ENCODE measurements around the gene PXN. TPM values are rescaled to one million over a fixed set of nuclear protein-coding genes. Genes with fewer than 3 reads are reported as not detected.

Gene PXN
- total and polyA plus RNA-seq, 2 of the 13 experiments (the other 11 are each of a cell fraction or from before 2014, with no cell fraction given) = 13.6 to 14.2 TPM

DNA sequence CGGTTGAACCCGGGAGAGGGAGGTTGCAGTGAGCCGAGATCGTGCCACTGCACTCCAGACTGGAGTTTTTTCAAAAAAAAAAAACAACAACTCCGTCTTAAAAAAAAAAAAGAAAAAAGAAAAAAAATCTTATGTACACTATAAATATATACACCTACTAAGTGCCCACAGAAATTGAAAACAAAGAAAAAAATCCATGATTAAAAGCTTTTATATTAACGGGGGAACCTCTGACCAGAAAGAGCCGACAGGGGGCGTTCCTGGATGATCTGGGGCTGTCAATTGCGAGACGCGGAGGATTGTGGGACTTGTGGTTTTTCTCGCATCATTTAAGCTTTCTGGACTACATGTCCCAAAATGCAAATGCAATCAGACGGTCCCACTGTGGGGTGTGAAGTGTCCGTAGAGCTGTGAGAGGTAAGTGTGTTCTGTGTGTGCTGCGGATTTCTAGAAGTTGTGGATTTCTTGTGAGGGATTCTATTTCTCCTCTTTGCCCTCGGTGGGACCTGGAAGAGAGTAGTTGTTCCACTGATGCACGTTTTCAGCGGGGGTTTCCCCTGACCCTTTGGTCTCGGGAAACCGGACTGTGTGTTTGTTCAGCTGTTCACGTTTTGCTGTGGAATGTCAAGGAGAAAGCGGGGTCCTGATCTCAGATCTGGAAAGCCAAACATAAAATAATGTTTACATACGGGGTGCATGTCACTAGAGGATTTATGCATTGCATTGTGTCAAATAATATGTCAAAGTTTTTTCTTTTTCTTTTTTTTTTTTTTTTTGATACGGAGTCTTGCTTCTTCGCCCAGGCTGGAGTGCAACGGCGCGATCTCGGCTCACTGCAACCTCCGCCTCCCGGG is 36.7 kb upstream of the PXN start, which contains the start of gene SIRT4:
SIRT4 (plus strand) TSS at position 360 of the 854 bp plus-strand sequence. CDS start 1,241 bp downstream, outside the sequence.
- in situ Hi-C loops (cut with HindIII; ENCODE audit: extremely low pct_ligation_motif_present, low pct_unique_long_range_greater_than_20kb) = no loop called here
- Histone ChIP-seq H3K4me3 (replicated peaks in 1 of 3; ENCODE audit: insufficient read depth in 1 of 3, low read depth in 2 of 3, low read length in 3 of 3) (peak within 1 kb of the TSS; percentile 66 to 79 (median 71)), H3K4me1 (ENCODE audit: insufficient read depth, low read length) (peaks cover 10% of the 10 kb centered on the region), H3K9ac (ENCODE audit: insufficient read depth, low read depth, low read length) (peak within 1 kb of the TSS; percentile 79), H3K79me2 (ENCODE audit: insufficient read depth, low read length) (no peaks in the 10 kb centered on the region), H4K20me1 (ENCODE audit: insufficient read depth, low read length) (no peaks in the 10 kb centered on the region), H2AFZ (ENCODE audit: low read length) (peak within 1 kb of the TSS; percentile 91), H3K27me3 (ENCODE audit: control insufficient read depth in 1 of 2, insufficient read depth in 2 of 2, low read length in 2 of 2) (no peaks in the 10 kb centered on the region), H3K27ac (ENCODE audit: extremely low read length, insufficient read depth, low read length) (peak within 1 kb of the TSS; percentile 70), H3K36me3 (replicated peaks in 1 of 2; ENCODE audit: control insufficient read depth in 1 of 2, insufficient read depth in 2 of 2, low read length in 2 of 2) (no peaks in the 10 kb centered on the region), H3K4me2 (ENCODE audit: low read depth, low read length) (peak within 1 kb of the TSS; percentile 68), H3K9me3 (ENCODE audit: low read length) (no peaks in the 10 kb centered on the region)
- peak; percentile 96 for ATAC-seq
- TSS peak; percentile 86 for BruUV-seq (replicated peaks)
- ChIA-PET POLR2A (interaction anchor here (0.7 to 7.1 kb wide), 11 partner anchors 8 to 151 kb away, joined by 3 to 147 read pairs (median 15); partner anchors contain the start of genes COX6A1, PXN, RNU4-1 and RNU4-2), CTCF (ENCODE audit: low intra/inter-chr PET ratio, low total read pairs) (interaction anchor here (1.3 kb wide), 1 partner anchor 15 kb away, joined by 5 read pairs; no protein-coding TSS in a partner anchor)
- peak; percentile 93 for DNase-seq (ENCODE audit: low spot score)
- WGBS (ENCODE audit: low lambda C conversion rate) = 3% methylated on average over 31 of the region's 31 CpGs
- intact Hi-C loops (cut with micrococcal nuclease; ENCODE audit: unreplicated experiment) = no loop called here
- FAIRE-seq = peak; percentile 99
- TF ChIP-seq PHF8 (CRISPR knock-in tag; IDR thresholded peaks at IDR 0.05) (peak; percentile 52), SNAPC2 (CRISPR knock-in tag; IDR thresholded peaks at IDR 0.05) (no peak), KDM6A (CRISPR knock-in tag; IDR thresholded peaks at IDR 0.05; ENCODE audit: low read depth) (no peak), MXD4 (CRISPR knock-in tag; IDR thresholded peaks at IDR 0.05) (peak; percentile 54; the same call in 1 of the 2 replicates), ZBTB42 (CRISPR knock-in tag; IDR thresholded peaks at IDR 0.05) (0 out of 2 replicates have a peak, but pooled peaks have one; percentile 27), PCBP1 (IDR thresholded peaks at IDR 0.05; ENCODE audit: borderline replicate concordance, low read depth, low read length) (no peak), MIER3 (CRISPR knock-in tag; IDR thresholded peaks at IDR 0.05; ENCODE audit: borderline replicate concordance) (no peak; the same call in 1 of the 2 replicates)
- TF ChIP-seq, protein P1, sequence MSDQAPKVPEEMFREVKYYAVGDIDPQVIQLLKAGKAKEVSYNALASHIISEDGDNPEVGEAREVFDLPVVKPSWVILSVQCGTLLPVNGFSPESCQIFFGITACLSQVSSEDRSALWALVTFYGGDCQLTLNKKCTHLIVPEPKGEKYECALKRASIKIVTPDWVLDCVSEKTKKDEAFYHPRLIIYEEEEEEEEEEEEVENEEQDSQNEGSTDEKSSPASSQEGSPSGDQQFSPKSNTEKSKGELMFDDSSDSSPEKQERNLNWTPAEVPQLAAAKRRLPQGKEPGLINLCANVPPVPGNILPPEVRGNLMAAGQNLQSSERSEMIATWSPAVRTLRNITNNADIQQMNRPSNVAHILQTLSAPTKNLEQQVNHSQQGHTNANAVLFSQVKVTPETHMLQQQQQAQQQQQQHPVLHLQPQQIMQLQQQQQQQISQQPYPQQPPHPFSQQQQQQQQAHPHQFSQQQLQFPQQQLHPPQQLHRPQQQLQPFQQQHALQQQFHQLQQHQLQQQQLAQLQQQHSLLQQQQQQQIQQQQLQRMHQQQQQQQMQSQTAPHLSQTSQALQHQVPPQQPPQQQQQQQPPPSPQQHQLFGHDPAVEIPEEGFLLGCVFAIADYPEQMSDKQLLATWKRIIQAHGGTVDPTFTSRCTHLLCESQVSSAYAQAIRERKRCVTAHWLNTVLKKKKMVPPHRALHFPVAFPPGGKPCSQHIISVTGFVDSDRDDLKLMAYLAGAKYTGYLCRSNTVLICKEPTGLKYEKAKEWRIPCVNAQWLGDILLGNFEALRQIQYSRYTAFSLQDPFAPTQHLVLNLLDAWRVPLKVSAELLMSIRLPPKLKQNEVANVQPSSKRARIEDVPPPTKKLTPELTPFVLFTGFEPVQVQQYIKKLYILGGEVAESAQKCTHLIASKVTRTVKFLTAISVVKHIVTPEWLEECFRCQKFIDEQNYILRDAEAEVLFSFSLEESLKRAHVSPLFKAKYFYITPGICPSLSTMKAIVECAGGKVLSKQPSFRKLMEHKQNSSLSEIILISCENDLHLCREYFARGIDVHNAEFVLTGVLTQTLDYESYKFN (CRISPR knock-in tag; conservative IDR thresholded peaks at IDR 0.05) = peak; percentile 71
- TF ChIP-seq, protein P2, sequence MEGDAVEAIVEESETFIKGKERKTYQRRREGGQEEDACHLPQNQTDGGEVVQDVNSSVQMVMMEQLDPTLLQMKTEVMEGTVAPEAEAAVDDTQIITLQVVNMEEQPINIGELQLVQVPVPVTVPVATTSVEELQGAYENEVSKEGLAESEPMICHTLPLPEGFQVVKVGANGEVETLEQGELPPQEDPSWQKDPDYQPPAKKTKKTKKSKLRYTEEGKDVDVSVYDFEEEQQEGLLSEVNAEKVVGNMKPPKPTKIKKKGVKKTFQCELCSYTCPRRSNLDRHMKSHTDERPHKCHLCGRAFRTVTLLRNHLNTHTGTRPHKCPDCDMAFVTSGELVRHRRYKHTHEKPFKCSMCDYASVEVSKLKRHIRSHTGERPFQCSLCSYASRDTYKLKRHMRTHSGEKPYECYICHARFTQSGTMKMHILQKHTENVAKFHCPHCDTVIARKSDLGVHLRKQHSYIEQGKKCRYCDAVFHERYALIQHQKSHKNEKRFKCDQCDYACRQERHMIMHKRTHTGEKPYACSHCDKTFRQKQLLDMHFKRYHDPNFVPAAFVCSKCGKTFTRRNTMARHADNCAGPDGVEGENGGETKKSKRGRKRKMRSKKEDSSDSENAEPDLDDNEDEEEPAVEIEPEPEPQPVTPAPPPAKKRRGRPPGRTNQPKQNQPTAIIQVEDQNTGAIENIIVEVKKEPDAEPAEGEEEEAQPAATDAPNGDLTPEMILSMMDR (CRISPR knock-in tag; IDR thresholded peaks at IDR 0.05) = peak; percentile 82
- TF ChIP-seq, protein P3, sequence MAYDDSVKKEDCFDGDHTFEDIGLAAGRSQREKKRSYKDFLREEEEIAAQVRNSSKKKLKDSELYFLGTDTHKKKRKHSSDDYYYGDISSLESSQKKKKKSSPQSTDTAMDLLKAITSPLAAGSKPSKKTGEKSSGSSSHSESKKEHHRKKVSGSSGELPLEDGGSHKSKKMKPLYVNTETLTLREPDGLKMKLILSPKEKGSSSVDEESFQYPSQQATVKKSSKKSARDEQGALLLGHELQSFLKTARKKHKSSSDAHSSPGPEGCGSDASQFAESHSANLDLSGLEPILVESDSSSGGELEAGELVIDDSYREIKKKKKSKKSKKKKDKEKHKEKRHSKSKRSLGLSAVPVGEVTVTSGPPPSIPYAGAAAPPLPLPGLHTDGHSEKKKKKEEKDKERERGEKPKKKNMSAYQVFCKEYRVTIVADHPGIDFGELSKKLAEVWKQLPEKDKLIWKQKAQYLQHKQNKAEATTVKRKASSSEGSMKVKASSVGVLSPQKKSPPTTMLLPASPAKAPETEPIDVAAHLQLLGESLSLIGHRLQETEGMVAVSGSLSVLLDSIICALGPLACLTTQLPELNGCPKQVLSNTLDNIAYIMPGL (CRISPR knock-in tag; IDR thresholded peaks at IDR 0.05; ENCODE audit: borderline replicate concordance in 1 of 2, low read depth in 1 of 2) = peak; percentile 65 to 67; a peak in 3 of 4 replicates
- TF ChIP-seq, protein P4, sequence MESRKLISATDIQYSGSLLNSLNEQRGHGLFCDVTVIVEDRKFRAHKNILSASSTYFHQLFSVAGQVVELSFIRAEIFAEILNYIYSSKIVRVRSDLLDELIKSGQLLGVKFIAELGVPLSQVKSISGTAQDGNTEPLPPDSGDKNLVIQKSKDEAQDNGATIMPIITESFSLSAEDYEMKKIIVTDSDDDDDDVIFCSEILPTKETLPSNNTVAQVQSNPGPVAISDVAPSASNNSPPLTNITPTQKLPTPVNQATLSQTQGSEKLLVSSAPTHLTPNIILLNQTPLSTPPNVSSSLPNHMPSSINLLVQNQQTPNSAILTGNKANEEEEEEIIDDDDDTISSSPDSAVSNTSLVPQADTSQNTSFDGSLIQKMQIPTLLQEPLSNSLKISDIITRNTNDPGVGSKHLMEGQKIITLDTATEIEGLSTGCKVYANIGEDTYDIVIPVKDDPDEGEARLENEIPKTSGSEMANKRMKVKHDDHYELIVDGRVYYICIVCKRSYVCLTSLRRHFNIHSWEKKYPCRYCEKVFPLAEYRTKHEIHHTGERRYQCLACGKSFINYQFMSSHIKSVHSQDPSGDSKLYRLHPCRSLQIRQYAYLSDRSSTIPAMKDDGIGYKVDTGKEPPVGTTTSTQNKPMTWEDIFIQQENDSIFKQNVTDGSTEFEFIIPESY (CRISPR knock-in tag; IDR thresholded peaks at IDR 0.05) = peak; percentile 46; the same call in 1 of the 2 replicates
- TF ChIP-seq, protein P5, sequence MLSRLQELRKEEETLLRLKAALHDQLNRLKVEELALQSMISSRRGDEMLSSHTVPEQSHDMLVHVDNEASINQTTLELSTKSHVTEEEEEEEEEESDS (CRISPR knock-in tag; IDR thresholded peaks at IDR 0.05; ENCODE audit: borderline replicate concordance) = no peak

All from HepG2 (cell line).